ENCODE results near the gene RANBP1.

Gene RANBP1

DNA sequence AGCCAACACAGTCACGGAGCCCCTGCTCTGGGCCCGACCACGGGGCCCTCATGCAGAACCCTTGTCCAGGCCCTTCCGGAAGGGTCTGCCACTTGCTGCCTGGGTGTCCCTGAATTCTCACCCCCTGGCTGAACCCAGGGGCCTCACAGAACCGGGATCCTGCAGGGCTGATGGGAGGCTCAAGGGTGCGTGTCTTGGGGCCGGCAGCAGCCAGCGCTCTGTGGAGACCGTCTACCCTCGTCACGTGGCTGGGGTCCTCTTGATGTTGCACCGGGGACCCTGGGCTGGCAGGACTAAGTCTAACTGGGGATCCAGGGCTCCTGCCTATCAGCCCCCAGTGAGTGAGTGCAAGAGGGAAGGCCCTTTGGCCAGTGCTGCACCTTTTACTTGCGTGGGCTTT lies 54.3 kb downstream of the RANBP1 start:
- H3K4me3 ChIP-seq (ENCODE audit: low read depth, low read length): no peak overlapping the region
- TF ChIP-seq, protein P1, sequence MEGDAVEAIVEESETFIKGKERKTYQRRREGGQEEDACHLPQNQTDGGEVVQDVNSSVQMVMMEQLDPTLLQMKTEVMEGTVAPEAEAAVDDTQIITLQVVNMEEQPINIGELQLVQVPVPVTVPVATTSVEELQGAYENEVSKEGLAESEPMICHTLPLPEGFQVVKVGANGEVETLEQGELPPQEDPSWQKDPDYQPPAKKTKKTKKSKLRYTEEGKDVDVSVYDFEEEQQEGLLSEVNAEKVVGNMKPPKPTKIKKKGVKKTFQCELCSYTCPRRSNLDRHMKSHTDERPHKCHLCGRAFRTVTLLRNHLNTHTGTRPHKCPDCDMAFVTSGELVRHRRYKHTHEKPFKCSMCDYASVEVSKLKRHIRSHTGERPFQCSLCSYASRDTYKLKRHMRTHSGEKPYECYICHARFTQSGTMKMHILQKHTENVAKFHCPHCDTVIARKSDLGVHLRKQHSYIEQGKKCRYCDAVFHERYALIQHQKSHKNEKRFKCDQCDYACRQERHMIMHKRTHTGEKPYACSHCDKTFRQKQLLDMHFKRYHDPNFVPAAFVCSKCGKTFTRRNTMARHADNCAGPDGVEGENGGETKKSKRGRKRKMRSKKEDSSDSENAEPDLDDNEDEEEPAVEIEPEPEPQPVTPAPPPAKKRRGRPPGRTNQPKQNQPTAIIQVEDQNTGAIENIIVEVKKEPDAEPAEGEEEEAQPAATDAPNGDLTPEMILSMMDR (IDR thresholded peaks at IDR 0.05; ENCODE audit: control insufficient read depth, extremely low read depth, insufficient read depth): no peak

DNA sequence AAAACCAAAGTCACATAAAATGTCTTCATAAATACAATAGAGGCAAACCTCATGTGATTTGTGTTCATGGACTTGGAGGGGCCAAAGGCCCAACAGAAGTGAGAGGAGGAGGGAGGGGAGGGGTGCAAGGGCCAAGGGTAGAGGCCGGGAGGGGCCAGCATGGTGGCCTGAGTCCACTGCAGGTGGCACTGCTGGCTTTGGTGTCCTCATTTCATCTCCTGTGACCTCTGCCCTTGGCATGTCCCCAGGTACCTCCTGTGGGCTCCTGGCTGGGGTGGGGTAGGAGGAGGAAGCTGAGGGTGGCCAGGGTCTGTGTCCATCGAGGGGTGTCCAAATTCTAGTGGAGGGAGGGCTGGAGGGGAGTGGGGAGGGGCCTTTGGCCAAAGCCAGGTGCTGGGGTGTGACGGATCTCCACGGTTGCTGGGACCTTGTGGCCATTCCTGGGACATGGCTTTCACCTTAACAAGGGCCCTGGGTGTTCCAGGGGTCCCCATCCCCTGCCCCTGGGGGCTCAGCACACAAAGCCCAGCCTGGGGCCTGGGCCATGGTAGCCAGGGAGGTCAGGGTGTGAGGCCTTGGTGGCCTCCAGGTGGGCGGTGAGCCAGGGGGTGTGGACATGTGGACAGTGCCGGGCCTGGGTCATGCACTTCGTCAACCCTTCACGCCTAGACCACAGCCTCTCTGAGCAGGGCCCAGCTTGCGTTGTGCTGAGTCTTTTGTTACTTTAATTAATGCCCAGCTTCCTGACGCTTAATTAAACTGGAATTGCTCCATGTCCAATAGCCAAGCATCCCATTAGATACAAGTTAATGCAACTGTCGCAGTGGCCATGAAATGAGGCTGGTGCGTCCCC lies 55.6 kb downstream of the RANBP1 start:
- TF ChIP-seq, protein P1 (IDR thresholded peaks at IDR 0.05; ENCODE audit: control insufficient read depth, extremely low read depth, insufficient read depth): no peak
- no peak overlapping the region for H3K4me3 ChIP-seq (ENCODE audit: low read depth, low read length)
- DNase-seq (ENCODE audit: low read depth): no peak

More for the DNA sequence above, 54.3 kb downstream of the RANBP1 start:
- DNase-seq (ENCODE audit: low read depth): no peak

DNA sequence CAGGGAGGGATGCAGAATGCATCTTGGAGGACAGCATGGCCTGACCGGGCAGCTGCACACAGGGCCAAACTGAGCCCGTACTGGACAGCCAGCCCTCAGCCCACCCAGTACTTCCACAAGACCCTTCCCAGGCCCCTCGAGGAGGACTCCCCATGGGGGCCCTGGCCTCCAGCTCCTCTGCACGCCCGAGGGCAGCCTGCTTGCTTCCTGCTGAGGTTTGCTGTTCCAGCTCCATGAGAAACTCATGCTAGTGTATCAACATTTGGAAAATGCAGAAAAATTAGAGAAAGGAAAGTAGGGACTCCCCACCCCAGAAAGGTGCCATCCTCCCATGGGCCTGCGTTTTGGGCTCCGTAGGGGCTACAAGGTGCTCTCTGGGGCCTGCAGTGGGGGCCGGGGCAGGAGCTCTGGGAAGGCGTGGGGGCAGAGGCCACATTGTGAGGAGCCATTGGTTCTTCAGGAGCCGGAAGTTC lies 56.3 kb downstream of the RANBP1 start:
- DNase-seq (ENCODE audit: low read depth): no peak
- H3K4me3 ChIP-seq (ENCODE audit: low read depth, low read length): no peak overlapping the region
- TF ChIP-seq, protein P1 (IDR thresholded peaks at IDR 0.05; ENCODE audit: control insufficient read depth, extremely low read depth, insufficient read depth): no peak

DNA sequence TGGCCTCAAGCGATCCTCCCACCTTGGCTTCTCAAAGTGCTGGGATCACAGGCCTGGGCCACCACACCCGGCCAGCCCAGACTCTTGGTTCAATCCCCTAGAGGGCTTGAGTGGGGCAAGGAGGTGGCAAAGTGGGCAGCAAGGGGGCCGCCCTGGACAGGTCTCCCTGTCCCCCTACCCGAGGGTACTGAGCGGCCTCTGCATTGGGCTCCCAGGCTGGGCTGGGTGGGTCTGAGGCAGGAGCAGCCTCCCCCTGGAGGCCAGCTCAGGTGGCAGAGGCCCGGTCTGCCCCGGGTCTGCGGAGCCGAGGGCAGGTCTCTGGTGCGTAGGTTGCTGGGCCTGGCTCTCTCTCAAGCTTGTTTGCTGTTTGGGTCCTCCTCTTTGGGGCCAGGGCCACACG lies 57.3 kb downstream of the RANBP1 start:
- H3K4me3 ChIP-seq (ENCODE audit: low read depth, low read length): no peak overlapping the region
- no peak for DNase-seq (ENCODE audit: low read depth)
- TF ChIP-seq, protein P1 (IDR thresholded peaks at IDR 0.05; ENCODE audit: control insufficient read depth, extremely low read depth, insufficient read depth): no peak

DNA sequence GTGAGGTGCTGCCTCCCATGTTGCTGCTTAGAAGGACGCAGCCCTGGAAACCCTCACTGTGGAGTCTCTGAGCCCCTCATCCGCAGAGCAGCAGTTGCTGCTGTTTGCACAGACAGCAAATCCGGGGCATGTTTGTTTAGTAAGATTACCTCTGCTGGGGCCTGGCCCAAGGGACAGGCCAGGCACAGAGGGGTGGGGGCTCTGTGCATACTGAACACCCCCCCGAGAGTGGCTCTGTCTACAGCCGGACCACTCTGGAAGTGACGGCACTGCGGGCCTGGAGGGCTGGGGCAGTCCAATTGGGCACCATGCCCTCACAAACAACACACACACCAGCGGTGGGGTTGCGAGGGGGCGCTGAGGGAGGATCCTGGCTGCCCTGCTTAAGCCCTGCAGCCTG lies 57.9 kb downstream of the RANBP1 start:
- TF ChIP-seq, protein P1 (IDR thresholded peaks at IDR 0.05; ENCODE audit: control insufficient read depth, extremely low read depth, insufficient read depth): no peak
- DNase-seq (ENCODE audit: low read depth): no peak
- H3K4me3 ChIP-seq (ENCODE audit: low read depth, low read length): no peak overlapping the region

DNA sequence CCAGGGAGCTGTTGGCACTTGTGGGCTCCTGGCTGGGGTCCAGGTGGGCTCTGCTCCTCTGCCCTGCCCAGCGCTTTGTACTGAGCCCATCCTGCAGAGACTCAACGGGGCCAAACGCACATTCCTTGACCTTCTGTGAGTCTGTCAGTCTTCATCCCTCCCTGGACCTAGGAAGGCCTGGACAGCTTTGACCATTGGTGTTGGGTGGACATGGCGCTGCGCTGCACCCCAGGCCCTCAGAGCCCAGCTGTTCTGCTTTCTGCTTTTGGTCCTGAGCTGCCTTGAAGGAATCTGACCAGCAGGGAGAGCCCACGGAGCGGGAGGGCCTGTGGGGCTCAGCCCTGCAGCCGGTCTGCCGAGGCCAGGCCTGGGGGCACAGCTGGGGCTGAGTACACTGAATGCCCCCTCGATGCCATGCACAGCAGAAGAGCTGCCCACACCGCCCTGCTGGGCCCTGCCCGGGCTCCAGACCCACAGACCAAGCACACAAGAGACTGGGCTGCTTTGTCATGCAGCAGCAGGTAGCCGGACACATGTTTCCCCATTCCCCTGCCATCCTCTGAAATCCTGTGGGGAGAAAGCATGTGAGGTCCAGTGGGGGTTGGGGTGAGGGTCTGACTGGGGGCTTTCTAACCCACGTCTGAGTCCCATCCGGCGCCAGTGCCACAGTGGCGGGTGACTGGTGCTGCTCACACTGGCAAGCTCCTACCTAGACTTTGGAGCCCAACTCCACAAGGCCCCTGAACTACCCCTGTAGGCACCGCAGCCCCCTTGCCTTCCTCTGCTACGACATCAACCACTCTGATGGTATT lies 59.1 kb downstream of the RANBP1 start:
- no peak for DNase-seq (ENCODE audit: low read depth)
- no peak overlapping the region for H3K4me3 ChIP-seq (ENCODE audit: low read depth, low read length)

More for the DNA sequence above, 59.1 kb downstream of the RANBP1 start:
- TF ChIP-seq, protein P1 (IDR thresholded peaks at IDR 0.05; ENCODE audit: control insufficient read depth, extremely low read depth, insufficient read depth): peak; percentile 50
